HG03439 (cell line): ENCODE measurements around the gene BSX.

Experiments used
- ATAC-seq: cut with Tn5 transposase; IDR thresholded peaks from one replicate; pipeline ENCODE4 v1.9.1; 2021; ENCODE audit warnings: mild to moderate bottlenecking, moderate library complexity; ENCODE audit not compliant: unreplicated experiment

The BSX gene

DNA sequence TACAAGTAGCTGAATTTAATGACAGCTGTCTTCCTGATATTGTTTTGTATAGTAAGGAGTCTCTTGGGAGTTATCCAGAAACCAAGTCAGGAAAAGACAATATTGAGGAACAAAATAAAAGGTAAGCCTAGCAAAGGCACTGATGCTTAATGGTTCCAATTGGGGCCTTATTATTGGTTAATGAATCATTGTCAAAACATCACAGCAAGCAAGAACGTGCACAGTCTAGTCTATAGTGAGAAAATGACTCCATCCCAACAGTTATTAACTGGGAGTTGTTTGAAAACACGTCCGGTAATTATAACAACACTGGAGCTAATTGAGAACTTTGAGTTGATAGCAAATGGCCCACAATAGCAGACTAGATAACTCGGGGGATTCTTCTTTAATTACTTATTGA lies 17.7 kb downstream of the BSX start:
- ATAC-seq, result no peak

DNA sequence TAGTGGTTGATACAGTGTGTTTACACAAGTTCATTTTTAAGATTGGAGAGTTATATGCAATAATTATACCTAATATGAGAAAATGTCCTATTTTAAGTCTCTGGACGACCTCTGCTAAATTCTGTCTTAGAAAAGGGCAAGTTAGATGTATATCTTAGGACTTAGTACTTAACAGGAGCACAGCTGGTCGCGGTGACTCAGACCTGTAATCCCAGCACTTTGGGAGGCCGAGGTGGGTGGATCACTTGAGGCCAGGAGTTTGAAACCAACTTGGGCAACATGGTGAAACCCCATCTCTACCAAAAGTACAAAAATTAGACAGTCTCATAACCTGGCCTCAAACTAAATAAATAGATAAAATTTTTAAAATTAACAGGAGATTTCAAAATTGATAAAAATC lies 27.2 kb downstream of the BSX start:
- no peak for ATAC-seq

DNA sequence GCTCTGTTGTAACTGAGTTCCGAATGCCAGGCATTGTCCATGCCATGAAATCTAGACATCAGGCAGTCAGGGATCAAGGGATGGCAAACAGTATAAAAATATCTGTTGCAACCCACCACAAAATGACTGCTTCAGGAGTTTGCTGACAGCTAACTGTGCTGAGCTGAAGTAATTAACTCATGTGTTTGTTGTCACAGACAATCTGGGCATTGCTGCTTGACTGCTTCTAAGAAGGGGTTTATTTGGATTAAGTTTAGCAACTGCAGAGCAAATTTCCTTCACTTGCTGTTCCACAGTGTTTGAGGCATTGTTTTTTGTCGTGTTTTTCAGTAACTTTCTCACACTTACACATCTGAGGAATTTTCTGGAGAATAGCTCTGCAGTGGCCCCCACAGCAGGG lies 30.4 kb downstream of the BSX start:
- ATAC-seq, result no peak

DNA sequence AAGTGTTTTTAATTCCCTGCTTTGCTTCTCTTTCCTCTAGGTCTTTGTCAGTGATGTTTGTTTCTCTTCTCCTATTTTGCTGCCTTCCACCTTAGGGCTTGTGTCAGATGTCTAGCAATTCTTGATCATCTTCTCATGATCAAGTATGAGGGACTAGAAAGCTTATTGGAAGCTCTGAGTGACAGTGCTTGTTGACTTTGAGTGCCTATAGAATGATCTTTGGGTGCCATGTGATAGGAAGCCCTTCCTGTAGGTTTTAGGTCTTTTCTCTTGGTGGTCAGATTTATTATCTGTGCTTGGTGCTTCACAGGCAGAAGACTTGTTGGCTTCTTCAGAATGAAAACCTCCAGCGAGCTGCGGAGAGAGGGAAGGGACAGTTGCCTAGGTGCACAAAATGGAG lies 43.1 kb downstream of the BSX start:
- no peak for ATAC-seq

DNA sequence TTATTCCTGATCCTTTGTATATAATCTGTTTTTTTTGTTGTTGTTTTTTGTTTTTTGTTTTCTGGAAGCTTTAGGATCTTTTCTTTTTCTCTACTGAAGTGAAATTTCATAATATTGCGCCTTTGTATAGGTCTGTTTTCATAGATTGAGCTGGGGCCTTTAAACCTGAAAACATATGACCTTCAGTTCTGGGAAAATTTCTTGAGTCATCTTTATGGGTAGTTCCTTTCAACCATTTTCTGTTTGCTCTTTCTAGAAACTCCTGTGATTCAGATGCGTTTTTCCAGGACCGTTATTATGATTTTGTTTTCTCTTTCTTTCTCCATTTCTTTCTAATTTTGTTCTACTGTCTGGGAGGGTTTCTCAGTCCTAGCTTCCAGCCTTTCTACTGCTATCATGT lies 43.7 kb downstream of the BSX start:
- no peak for ATAC-seq

DNA sequence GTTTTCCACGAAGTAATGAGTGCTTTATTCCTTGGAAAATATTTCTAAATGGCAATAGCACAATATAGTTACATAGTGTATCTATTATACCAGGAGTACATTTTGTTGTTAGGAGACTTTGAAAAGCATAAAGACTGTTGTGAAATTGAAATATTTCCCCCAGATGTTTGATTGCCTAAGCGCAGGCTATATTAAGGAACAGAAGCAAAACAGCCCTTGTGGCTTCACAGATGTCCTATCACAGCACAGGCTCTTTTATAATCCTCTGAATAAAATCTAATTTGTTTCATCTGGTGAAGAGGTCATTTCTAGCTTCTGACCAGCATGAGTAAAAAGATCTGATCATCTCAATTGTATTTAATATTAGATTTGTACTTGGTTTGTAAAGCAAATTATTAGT lies 48.2 kb downstream of the BSX start:
- no peak for ATAC-seq

DNA sequence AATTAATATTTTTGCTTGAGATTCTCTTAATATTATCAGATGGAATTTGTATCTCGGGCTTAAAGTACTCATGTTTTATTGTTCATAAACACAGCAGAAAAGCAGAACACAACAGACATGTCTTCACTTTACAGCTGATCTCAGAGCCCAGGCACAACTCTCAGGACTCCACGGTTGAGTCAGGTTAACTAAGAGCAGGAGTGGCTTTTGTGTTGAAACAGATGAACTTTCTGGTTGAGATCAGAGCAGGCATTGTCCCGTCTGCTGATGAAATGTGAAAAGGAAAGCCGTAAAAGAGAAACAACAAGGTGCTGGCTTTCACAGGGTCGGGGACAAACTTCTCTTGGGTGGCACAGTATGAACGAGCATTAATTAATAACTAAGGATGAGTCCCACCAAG lies 50.1 kb downstream of the BSX start:
- no peak for ATAC-seq
